ENCODE results near the gene GPS1.

GPS1 gene

GRCh38 chr17:82047379-82047778 lies 4.3 kb upstream of the GPS1 start:
- H4K20me1 ChIP-seq (ENCODE audit: insufficient read depth, low read length, poor library complexity, severe bottlenecking) = peaks cover 4% of the 10 kb centered on the region
- H3K27me3 ChIP-seq (ENCODE audit: insufficient read depth, low read length, poor library complexity, severe bottlenecking) = no peaks in the 10 kb centered on the region
- H3K4me2 ChIP-seq (ENCODE audit: low read depth, low read length, poor library complexity, severe bottlenecking) = no peak overlapping the region
- H3K9ac ChIP-seq (ENCODE audit: low read depth, low read length, poor library complexity, severe bottlenecking) = no peak overlapping the region
- H3F3A ChIP-seq (ENCODE audit: low read depth) = no peaks in the 10 kb centered on the region
- no peaks in the 10 kb centered on the region for H3K9me2 ChIP-seq (replicated peaks; ENCODE audit: low read depth, low read length)
- TF ChIP-seq, protein P1, sequence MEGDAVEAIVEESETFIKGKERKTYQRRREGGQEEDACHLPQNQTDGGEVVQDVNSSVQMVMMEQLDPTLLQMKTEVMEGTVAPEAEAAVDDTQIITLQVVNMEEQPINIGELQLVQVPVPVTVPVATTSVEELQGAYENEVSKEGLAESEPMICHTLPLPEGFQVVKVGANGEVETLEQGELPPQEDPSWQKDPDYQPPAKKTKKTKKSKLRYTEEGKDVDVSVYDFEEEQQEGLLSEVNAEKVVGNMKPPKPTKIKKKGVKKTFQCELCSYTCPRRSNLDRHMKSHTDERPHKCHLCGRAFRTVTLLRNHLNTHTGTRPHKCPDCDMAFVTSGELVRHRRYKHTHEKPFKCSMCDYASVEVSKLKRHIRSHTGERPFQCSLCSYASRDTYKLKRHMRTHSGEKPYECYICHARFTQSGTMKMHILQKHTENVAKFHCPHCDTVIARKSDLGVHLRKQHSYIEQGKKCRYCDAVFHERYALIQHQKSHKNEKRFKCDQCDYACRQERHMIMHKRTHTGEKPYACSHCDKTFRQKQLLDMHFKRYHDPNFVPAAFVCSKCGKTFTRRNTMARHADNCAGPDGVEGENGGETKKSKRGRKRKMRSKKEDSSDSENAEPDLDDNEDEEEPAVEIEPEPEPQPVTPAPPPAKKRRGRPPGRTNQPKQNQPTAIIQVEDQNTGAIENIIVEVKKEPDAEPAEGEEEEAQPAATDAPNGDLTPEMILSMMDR (conservative IDR thresholded peaks at IDR 0.05; ENCODE audit: low read length) = no peak
- TF ChIP-seq EZH2phosphoT487 (IDR thresholded peaks at IDR 0.05; ENCODE audit: borderline replicate concordance) = no peak
- no peak overlapping the region for H3K4me3 ChIP-seq (ENCODE audit: low read length, poor library complexity, severe bottlenecking)
- peaks cover 13% of the 10 kb centered on the region for H3K79me2 ChIP-seq (ENCODE audit: insufficient read depth, low read length)
- no peaks in the 10 kb centered on the region for H3K36me3 ChIP-seq (ENCODE audit: insufficient read depth, low read length)
- H3K9me3 ChIP-seq (ENCODE audit: insufficient read depth, low read depth, low read length) = no peaks in the 10 kb centered on the region
- H2AFZ ChIP-seq (ENCODE audit: low read length) = no peak overlapping the region
- peaks cover 6% of the 10 kb centered on the region for H3K4me1 ChIP-seq (ENCODE audit: insufficient read depth, low read length, poor library complexity, severe bottlenecking)

GRCh38 chr17:82047914-82048570 lies 3.7 kb upstream of the GPS1 start:
- no peak overlapping the region for H3K4me3 ChIP-seq (ENCODE audit: low read length, poor library complexity, severe bottlenecking)
- no peak for TF ChIP-seq EZH2phosphoT487 (IDR thresholded peaks at IDR 0.05; ENCODE audit: borderline replicate concordance)
- TF ChIP-seq, protein P1 (conservative IDR thresholded peaks at IDR 0.05; ENCODE audit: low read length) = no peak
- no peak overlapping the region for H3K9ac ChIP-seq (ENCODE audit: low read depth, low read length, poor library complexity, severe bottlenecking)
- no peaks in the 10 kb centered on the region for H3K9me3 ChIP-seq (ENCODE audit: insufficient read depth, low read depth, low read length)
- H2AFZ ChIP-seq (ENCODE audit: low read length) = no peak overlapping the region
- no peaks in the 10 kb centered on the region for H3K36me3 ChIP-seq (ENCODE audit: insufficient read depth, low read length)
- peaks cover 11% of the 10 kb centered on the region for H3K4me1 ChIP-seq (ENCODE audit: insufficient read depth, low read length, poor library complexity, severe bottlenecking)
- H3K9me2 ChIP-seq (replicated peaks; ENCODE audit: low read depth, low read length) = no peaks in the 10 kb centered on the region
- H3K27me3 ChIP-seq (ENCODE audit: insufficient read depth, low read length, poor library complexity, severe bottlenecking) = no peaks in the 10 kb centered on the region
- peaks cover 20% of the 10 kb centered on the region for H3K79me2 ChIP-seq (ENCODE audit: insufficient read depth, low read length)
- H3F3A ChIP-seq (ENCODE audit: low read depth) = no peaks in the 10 kb centered on the region
- no peak overlapping the region for H3K4me2 ChIP-seq (ENCODE audit: low read depth, low read length, poor library complexity, severe bottlenecking)
- peaks cover 10% of the 10 kb centered on the region for H4K20me1 ChIP-seq (ENCODE audit: insufficient read depth, low read length, poor library complexity, severe bottlenecking)

DNA sequence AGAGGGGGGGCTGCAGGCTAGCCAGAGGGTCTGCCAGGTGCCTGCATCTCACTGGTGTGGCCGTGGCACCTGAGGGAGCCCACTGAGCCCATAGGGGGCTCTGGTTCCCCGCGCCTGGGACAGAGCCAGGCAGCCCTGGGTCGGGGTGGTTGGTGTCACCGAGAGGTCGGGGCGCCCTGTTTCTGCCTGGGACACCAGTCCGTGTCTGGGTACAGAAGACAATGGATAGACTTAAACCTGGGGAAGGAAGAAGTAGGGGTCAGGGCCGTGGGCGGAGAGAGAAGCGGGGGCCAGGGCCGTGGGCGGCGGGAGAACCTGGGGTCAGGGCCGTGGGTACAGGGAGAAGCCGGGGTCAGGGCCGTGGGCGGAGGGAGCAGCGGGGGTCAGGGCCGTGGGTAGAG lies 3.1 kb upstream of the GPS1 start:
- Histone ChIP-seq H3K79me2 (ENCODE audit: insufficient read depth, low read length) (peaks cover 25% of the 10 kb centered on the region), H2AFZ (ENCODE audit: low read length) (no peak overlapping the region), H4K20me1 (ENCODE audit: insufficient read depth, low read length, poor library complexity, severe bottlenecking) (peaks cover 11% of the 10 kb centered on the region), H3K36me3 (ENCODE audit: insufficient read depth, low read length) (no peaks in the 10 kb centered on the region), H3K9me2 (replicated peaks; ENCODE audit: low read depth, low read length) (no peaks in the 10 kb centered on the region), H3K27me3 (ENCODE audit: insufficient read depth, low read length, poor library complexity, severe bottlenecking) (no peaks in the 10 kb centered on the region), H3K4me1 (ENCODE audit: insufficient read depth, low read length, poor library complexity, severe bottlenecking) (peaks cover 16% of the 10 kb centered on the region), H3K4me3 (ENCODE audit: low read length, poor library complexity, severe bottlenecking) (no peak overlapping the region), H3F3A (ENCODE audit: low read depth) (no peaks in the 10 kb centered on the region), H3K4me2 (ENCODE audit: low read depth, low read length, poor library complexity, severe bottlenecking) (no peak overlapping the region), H3K9me3 (ENCODE audit: insufficient read depth, low read depth, low read length) (no peaks in the 10 kb centered on the region), H3K9ac (ENCODE audit: low read depth, low read length, poor library complexity, severe bottlenecking) (no peak overlapping the region)
- TF ChIP-seq EZH2phosphoT487 (IDR thresholded peaks at IDR 0.05; ENCODE audit: borderline replicate concordance) = no peak

- peaks cover 11% of the 10 kb centered on the region for H4K20me1 ChIP-seq (ENCODE audit: insufficient read depth, low read length, poor library complexity, severe bottlenecking)
- H2AFZ ChIP-seq (ENCODE audit: low read length) = no peak overlapping the region
- H3K4me2 ChIP-seq (ENCODE audit: low read depth, low read length, poor library complexity, severe bottlenecking) = no peak overlapping the region
- H3K9me2 ChIP-seq (replicated peaks; ENCODE audit: low read depth, low read length) = no peaks in the 10 kb centered on the region
- no peaks in the 10 kb centered on the region for H3K9me3 ChIP-seq (ENCODE audit: insufficient read depth, low read depth, low read length)
- H3K27me3 ChIP-seq (ENCODE audit: insufficient read depth, low read length, poor library complexity, severe bottlenecking) = no peaks in the 10 kb centered on the region
- no peak overlapping the region for H3K9ac ChIP-seq (ENCODE audit: low read depth, low read length, poor library complexity, severe bottlenecking)
- H3K79me2 ChIP-seq (ENCODE audit: insufficient read depth, low read length) = peaks cover 28% of the 10 kb centered on the region
- TF ChIP-seq EZH2phosphoT487 (IDR thresholded peaks at IDR 0.05; ENCODE audit: borderline replicate concordance) = no peak
- TF ChIP-seq, protein P1 (conservative IDR thresholded peaks at IDR 0.05; ENCODE audit: low read length) = no peak
- no peaks in the 10 kb centered on the region for H3F3A ChIP-seq (ENCODE audit: low read depth)
- no peaks in the 10 kb centered on the region for H3K36me3 ChIP-seq (ENCODE audit: insufficient read depth, low read length)
- peaks cover 21% of the 10 kb centered on the region for H3K4me1 ChIP-seq (ENCODE audit: insufficient read depth, low read length, poor library complexity, severe bottlenecking)
- H3K4me3 ChIP-seq (ENCODE audit: low read length, poor library complexity, severe bottlenecking) = no peak overlapping the region
Measured at GRCh38 chr17:82049106-82049505, 2.6 kb upstream of the GPS1 start.
